Neural progenitor cell (in vitro differentiated cells): ENCODE measurements around the gene NDUFS8. TPM values are rescaled to one million over a fixed set of nuclear protein-coding genes. Genes with fewer than 3 reads are reported as not detected.

Source experiments
- DNase-seq: peaks from one replicate; pipeline ENCODE4 v3.0.0-alpha.2; 2016; ENCODE audit warnings: low spot score
- H2AFZ ChIP-seq: fragments of 200-600 bp; sonication (generic); replicated peaks from 2 replicates; pipeline ENCODE4 v1.6.1; 2016; ENCODE audit warnings: antibody characterized with exemption
- H3F3A ChIP-seq: fragments of 200-600 bp; sonication (generic); 2 replicates; pipeline ENCODE4 v1.6.1; 2016; ENCODE audit warnings: antibody characterized with exemption, low read depth
- H3K27ac ChIP-seq: fragments of 200-600 bp; sonication (generic); 2 replicates; pipeline ENCODE4 v1.5.1; 2016; ENCODE audit warnings: mild to moderate bottlenecking
- H3K27me3 ChIP-seq: fragments of 200-600 bp; sonication (generic); 2 replicates; pipeline ENCODE4 v1.6.1; 2016; ENCODE audit warnings: mild to moderate bottlenecking, moderate library complexity
- H3K36me3 ChIP-seq: fragments of 200-600 bp; sonication (generic); 2 replicates; pipeline ENCODE4 v1.5.1; 2016
- H3K4me1 ChIP-seq: fragments of 200-600 bp; sonication (generic); 2 replicates; pipeline ENCODE4 v1.6.1; 2016; ENCODE audit warnings: mixed run types
- H3K4me2 ChIP-seq: fragments of 200-600 bp; sonication (generic); 2 replicates; pipeline ENCODE4 v1.6.1; 2016
- H3K4me3 ChIP-seq: fragments of 200-600 bp; sonication (generic); 2 replicates; pipeline ENCODE4 v1.5.1; 2016
- H3K79me2 ChIP-seq: fragments of 200-600 bp; sonication (generic); 2 replicates; pipeline ENCODE4 v1.6.1; 2016; ENCODE audit warnings: low read depth
- H3K9ac ChIP-seq: fragments of 200-600 bp; sonication (generic); 2 replicates; pipeline ENCODE4 v1.6.1; 2016
- H3K9me3 ChIP-seq: fragments of 200-600 bp; sonication (generic); 2 replicates; pipeline ENCODE4 v1.5.1; 2016; ENCODE audit warnings: low read depth
- H4K20me1 ChIP-seq: fragments of 200-600 bp; sonication (generic); 2 replicates; pipeline ENCODE4 v1.6.1; 2016; ENCODE audit warnings: low read depth
- H3K27ac Mint-ChIP-seq: 3 replicates; pipeline ENCODE4 v1.8.0; 2021; ENCODE audit warnings: mixed read lengths
- H3K27me3 Mint-ChIP-seq: 2 replicates; pipeline ENCODE4 v1.8.0; 2022; ENCODE audit warnings: low read depth, mild to moderate bottlenecking, inconsistent platforms, moderate library complexity, mixed read lengths; ENCODE audit not compliant: insufficient read depth
- H3K36me3 Mint-ChIP-seq: 3 replicates; pipeline ENCODE4 v1.8.0; 2021; ENCODE audit warnings: mixed read lengths
- H3K4me1 Mint-ChIP-seq: 3 replicates; pipeline ENCODE4 v1.8.0; 2021; ENCODE audit warnings: mixed read lengths
- H3K4me3 Mint-ChIP-seq: 3 replicates; pipeline ENCODE4 v1.8.0; 2021; ENCODE audit warnings: mild to moderate bottlenecking, moderate library complexity, mixed read lengths
- H3K9me3 Mint-ChIP-seq: 3 replicates; pipeline ENCODE4 v1.8.0; 2020; ENCODE audit warnings: mixed read lengths
- EZH2 ChIP-seq: fragments of 200-600 bp; sonication (generic); IDR thresholded peaks from 2 replicates; pipeline ENCODE4 v1.6.1; 2017; ENCODE audit warnings: antibody characterized with exemption, mild to moderate bottlenecking, moderate library complexity
- EZH2phosphoT487 ChIP-seq: fragments of 200-600 bp; sonication (generic); IDR thresholded peaks from 2 replicates; pipeline ENCODE4 v1.6.1; 2017; ENCODE audit warnings: antibody characterized with exemption
- total RNA-seq: library from RNA; depleted of rRNA; stranded (reverse); fragments of >200 nt; gene quantifications from 2 replicates; pipeline ENCODE4 v1.2.3, GENCODE V29; 2015; ENCODE audit warnings: low replicate concordance
- TF ChIP-seq, protein P1 (sequence below): fragments of 200-600 bp; sonication (generic); IDR thresholded peaks from 2 replicates; pipeline ENCODE4 v1.5.1; 2017; ENCODE audit warnings: antibody characterized with exemption, mild to moderate bottlenecking

The NDUFS8 gene
- total RNA-seq, 1 donor from 2014 or later, result 46.7 TPM

DNA sequence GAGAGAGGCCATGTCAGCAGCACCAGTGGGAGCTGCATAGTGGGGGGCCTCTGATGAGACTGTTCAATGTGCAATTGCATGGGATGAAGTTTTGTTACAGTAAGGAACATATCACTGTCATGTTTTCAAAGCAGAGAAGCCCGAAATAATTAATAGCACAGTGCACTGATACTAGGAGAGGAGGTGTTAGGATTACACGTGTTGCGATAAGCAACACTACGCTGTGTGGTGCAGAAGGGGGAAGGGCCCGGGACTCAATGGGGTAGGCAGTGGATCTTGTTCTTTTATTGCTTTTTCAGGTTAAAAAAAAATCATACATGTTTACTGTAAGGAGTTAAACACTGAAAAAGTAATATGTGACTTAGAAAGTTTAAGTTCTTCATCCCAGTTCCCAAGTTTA, 37.5 kb downstream of the NDUFS8 start:
- H3K36me3 Mint-ChIP-seq, result peaks cover 47% of the 10 kb centered on the region
- no peak overlapping the region for H3K4me2 ChIP-seq

DNA sequence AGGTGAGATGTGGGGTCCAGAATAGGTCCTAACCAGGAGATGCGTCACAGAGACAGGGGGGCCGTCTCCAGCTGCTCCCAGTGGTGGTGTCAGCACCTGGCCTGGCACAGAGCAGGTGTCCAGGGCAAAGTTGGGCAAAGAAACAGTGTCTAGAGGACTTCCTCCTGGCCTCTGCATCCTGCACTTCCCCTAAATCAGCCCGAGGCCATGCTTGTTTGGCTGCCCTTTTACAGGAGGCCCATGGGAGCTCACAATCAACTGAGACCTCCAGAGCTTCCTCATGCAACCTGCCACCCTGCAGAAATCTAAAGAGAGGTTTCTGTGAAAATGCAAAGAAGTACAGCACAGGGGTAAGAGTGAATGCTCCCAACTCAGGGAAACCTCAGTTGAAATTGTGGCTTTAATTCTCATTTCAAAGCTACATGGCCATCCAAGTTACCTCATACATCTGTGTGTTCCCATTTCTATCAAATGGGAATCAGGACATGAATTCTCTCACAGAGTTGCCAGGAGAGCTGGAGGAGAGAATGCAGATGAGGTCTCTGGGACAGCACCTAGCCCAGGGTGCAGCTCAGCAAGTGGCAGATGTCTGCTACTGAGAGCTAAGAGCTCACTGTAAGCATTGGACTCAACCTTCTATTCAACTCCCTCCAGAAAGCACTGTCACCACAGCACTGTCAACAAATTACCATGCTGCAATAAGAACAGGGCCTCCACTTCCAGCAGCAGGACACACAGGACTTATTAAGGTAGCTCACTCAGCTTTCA, 41.0 kb downstream of the NDUFS8 start:
- no peaks in the 10 kb centered on the region for H3K9me3 Mint-ChIP-seq
- Histone ChIP-seq H3K4me1 (no peaks in the 10 kb centered on the region), H3K9ac (no peak overlapping the region), H3K36me3 (peaks cover 3% of the 10 kb centered on the region), H3K4me2 (no peak overlapping the region), H3F3A (no peaks in the 10 kb centered on the region), H3K9me3 (no peaks in the 10 kb centered on the region), H3K79me2 (no peaks in the 10 kb centered on the region), H2AFZ (no peak overlapping the region), H4K20me1 (no peaks in the 10 kb centered on the region), H3K27ac (no peak overlapping the region), H3K27me3 (no peaks in the 10 kb centered on the region), H3K4me3 (no peak overlapping the region)
- peaks cover 7% of the 10 kb centered on the region for H3K27me3 Mint-ChIP-seq
- no peak overlapping the region for H3K27ac Mint-ChIP-seq
- peaks cover 2% of the 10 kb centered on the region for H3K4me1 Mint-ChIP-seq
- TF ChIP-seq EZH2phosphoT487 (no peak), EZH2 (no peak)
- TF ChIP-seq, protein P1, sequence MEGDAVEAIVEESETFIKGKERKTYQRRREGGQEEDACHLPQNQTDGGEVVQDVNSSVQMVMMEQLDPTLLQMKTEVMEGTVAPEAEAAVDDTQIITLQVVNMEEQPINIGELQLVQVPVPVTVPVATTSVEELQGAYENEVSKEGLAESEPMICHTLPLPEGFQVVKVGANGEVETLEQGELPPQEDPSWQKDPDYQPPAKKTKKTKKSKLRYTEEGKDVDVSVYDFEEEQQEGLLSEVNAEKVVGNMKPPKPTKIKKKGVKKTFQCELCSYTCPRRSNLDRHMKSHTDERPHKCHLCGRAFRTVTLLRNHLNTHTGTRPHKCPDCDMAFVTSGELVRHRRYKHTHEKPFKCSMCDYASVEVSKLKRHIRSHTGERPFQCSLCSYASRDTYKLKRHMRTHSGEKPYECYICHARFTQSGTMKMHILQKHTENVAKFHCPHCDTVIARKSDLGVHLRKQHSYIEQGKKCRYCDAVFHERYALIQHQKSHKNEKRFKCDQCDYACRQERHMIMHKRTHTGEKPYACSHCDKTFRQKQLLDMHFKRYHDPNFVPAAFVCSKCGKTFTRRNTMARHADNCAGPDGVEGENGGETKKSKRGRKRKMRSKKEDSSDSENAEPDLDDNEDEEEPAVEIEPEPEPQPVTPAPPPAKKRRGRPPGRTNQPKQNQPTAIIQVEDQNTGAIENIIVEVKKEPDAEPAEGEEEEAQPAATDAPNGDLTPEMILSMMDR, result no peak
- H3K4me3 Mint-ChIP-seq, result no peak overlapping the region
- H3K36me3 Mint-ChIP-seq, result peaks cover 40% of the 10 kb centered on the region
- no peak for DNase-seq

More for the DNA sequence above, 37.5 kb downstream of the NDUFS8 start:
- Histone ChIP-seq H3K9ac (no peak overlapping the region), H3K27ac (no peak overlapping the region), H3F3A (no peaks in the 10 kb centered on the region), H3K9me3 (no peaks in the 10 kb centered on the region), H3K4me1 (no peaks in the 10 kb centered on the region), H4K20me1 (no peaks in the 10 kb centered on the region), H3K79me2 (no peaks in the 10 kb centered on the region), H3K4me3 (no peak overlapping the region), H2AFZ (no peak overlapping the region), H3K36me3 (peaks cover 3% of the 10 kb centered on the region), H3K27me3 (no peaks in the 10 kb centered on the region)
- no peak overlapping the region for H3K4me3 Mint-ChIP-seq
- no peaks in the 10 kb centered on the region for H3K9me3 Mint-ChIP-seq
- peaks cover 4% of the 10 kb centered on the region for H3K27me3 Mint-ChIP-seq
- TF ChIP-seq EZH2phosphoT487 (no peak), EZH2 (no peak)
- TF ChIP-seq, protein P1, result no peak
- H3K4me1 Mint-ChIP-seq, result no peaks in the 10 kb centered on the region
- no peak overlapping the region for H3K27ac Mint-ChIP-seq
- DNase-seq, result no peak

DNA sequence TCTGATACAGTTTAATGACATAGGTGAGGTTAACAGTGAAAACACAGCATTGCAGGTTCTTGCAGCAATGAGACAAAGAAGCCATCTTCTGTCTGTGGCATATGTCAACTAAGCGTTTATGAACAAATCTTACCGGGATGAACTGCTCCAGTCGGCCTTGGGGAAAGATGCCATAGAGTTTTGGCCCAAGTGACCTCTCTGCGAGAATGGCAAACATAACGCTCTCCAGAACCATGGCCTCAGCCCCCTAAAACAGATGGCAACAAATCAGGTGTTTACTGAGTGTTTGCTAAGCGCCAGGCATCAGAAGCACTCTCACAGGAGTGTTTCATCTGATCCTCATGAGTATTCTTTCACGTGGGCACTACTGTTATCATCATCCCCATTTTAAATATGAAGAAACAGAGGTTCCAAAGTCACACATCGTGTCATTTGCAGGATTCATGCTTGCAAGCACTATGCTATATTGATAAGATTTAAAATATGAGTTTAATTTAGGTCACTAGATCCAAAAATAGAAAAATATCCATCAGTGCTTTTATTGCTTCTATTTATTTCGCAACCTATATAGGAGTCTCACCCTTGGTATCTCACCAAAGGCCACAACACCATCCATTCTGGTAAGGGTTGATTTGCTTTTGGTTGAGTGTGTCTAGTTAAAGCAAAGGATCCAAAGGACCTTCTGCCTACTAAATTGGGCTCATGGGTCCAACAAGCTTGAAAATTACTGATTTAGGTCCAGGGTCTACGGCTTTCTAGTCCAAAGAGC, 44.3 kb downstream of the NDUFS8 start:
- Histone ChIP-seq H3K36me3 (peaks cover 3% of the 10 kb centered on the region), H3K9ac (no peak overlapping the region), H3K27me3 (no peaks in the 10 kb centered on the region), H3K79me2 (no peaks in the 10 kb centered on the region), H3F3A (no peaks in the 10 kb centered on the region), H3K4me3 (no peak overlapping the region), H2AFZ (no peak overlapping the region), H4K20me1 (no peaks in the 10 kb centered on the region), H3K4me2 (no peak overlapping the region), H3K27ac (no peak overlapping the region), H3K4me1 (no peaks in the 10 kb centered on the region), H3K9me3 (no peaks in the 10 kb centered on the region)
- Mint-ChIP-seq H3K27me3 (peaks cover 4% of the 10 kb centered on the region), H3K9me3 (no peaks in the 10 kb centered on the region), H3K4me1 (peaks cover 2% of the 10 kb centered on the region), H3K36me3 (peaks cover 35% of the 10 kb centered on the region), H3K4me3 (no peak overlapping the region), H3K27ac (no peak overlapping the region)
- DNase-seq, result no peak
- TF ChIP-seq EZH2 (no peak), EZH2phosphoT487 (no peak)
- TF ChIP-seq, protein P1, result no peak
